GM12878 (cell line): ENCODE results near the gene PC. TPM values are rescaled to one million over a fixed set of nuclear protein-coding genes. Genes with fewer than 3 reads are reported as not detected.

Source experiments
- E2F4 ChIP-seq: IDR thresholded peaks from 2 replicates; pipeline ENCODE4 v1.6.1; 2012; ENCODE audit warnings: low read depth, low read length, improper control_type of control experiment
- E4F1 ChIP-seq: fragments of 450-650 bp; IDR thresholded peaks from 2 replicates; pipeline ENCODE4 v1.6.1; 2018; ENCODE audit warnings: borderline replicate concordance, mild to moderate bottlenecking; ENCODE audit not compliant: partially characterized antibody
- PKNOX1 ChIP-seq: fragments of 450-650 bp; IDR thresholded peaks from 2 replicates; pipeline ENCODE4 v1.6.1; 2016; ENCODE audit warnings: mild to moderate bottlenecking
- REST ChIP-seq: IDR thresholded peaks from 2 replicates; pipeline ENCODE4 v1.6.1; 2012; ENCODE audit warnings: mild to moderate bottlenecking, low read depth, low read length
- polyA plus RNA-seq, 11 experiments: library from polyadenylated mRNA; depleted of rRNA in 4 of 11; unstranded in 6 of 11; stranded (reverse) in 5 of 11; fragments of >200 nt; fragmentation: Nextera tagmentation in 4 of 11; fragmentation: Illumina TruSeq in 1 of 11; extraction: Ambion mirVana in 4 of 11; extraction: Trizol in 1 of 11; gene quantifications; 1 replicate in 1 of 11; 2 replicates in 10 of 11; pipeline versions ENCODE4 v1.2.1 to v1.2.3, GENCODE V29; 2011 to 2016; ENCODE audit warnings: inconsistent platforms in 2 of 11, missing spikeins in 2 of 11, low read depth in 1 of 11
- total RNA-seq, 4 experiments: library from RNA; depleted of rRNA in 3 of 4; stranded (reverse); fragments of >200 nt in 3 of 4; fragmentation: Illumina TruSeq in 1 of 4; extraction: Trizol in 1 of 4; gene quantifications; 2 replicates each; pipeline versions ENCODE4 v1.2.1 to v1.2.3, GENCODE V29; 2013 to 2021

The PC gene
- total and polyA plus RNA-seq, 10 of the 15 experiments (the other 5 are each of a cell fraction or from before 2014, with no cell fraction given): 0.22 to 10.3 (median 4.5) TPM

- TF ChIP-seq REST: no peak
- no peak for TF ChIP-seq E4F1
- no peak for TF ChIP-seq E2F4
- TF ChIP-seq PKNOX1: no peak
Observed at GRCh38 chr11:66902486-66903177, 55.6 kb downstream of the PC start (continued).
